Measurements from ENCODE around the gene KLF6.

Gene KLF6

DNA sequence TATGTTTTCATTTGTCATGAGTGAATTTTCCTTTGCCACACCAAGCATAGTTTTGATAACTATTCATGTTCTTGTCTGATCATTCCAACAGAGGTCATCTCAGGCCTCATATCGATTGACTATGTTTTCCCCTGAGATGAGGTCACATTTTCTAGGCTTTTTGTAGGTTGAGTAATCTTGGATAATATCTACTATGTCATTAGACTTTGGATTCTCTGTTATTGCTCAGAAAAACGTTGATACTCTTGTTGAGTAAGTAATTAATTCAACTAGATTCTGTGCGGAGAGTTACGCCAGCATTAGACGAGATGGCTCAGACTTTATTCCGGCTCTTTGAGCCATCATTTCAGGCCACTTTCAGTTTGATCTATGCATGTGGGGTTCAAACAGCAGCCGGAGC is 57.7 kb downstream of the KLF6 start:
- H3K4me3 ChIP-seq (ENCODE audit: low read depth, low read length), result no peak overlapping the region
- ChIA-PET CTCF (no interaction called here), POLR2A (no interaction called here)
- DNase-seq (ENCODE audit: low read depth, low spot score), result no peak
- TF ChIP-seq, protein P1, sequence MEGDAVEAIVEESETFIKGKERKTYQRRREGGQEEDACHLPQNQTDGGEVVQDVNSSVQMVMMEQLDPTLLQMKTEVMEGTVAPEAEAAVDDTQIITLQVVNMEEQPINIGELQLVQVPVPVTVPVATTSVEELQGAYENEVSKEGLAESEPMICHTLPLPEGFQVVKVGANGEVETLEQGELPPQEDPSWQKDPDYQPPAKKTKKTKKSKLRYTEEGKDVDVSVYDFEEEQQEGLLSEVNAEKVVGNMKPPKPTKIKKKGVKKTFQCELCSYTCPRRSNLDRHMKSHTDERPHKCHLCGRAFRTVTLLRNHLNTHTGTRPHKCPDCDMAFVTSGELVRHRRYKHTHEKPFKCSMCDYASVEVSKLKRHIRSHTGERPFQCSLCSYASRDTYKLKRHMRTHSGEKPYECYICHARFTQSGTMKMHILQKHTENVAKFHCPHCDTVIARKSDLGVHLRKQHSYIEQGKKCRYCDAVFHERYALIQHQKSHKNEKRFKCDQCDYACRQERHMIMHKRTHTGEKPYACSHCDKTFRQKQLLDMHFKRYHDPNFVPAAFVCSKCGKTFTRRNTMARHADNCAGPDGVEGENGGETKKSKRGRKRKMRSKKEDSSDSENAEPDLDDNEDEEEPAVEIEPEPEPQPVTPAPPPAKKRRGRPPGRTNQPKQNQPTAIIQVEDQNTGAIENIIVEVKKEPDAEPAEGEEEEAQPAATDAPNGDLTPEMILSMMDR (IDR thresholded peaks at IDR 0.05; ENCODE audit: insufficient read depth, low read length, missing control alignments), result no peak

All from AG04449 (cell line).